Naive thymus-derived CD4-positive, alpha-beta T cell (primary cell): ENCODE results near the gene KLF11. TPM values are rescaled to one million over a fixed set of nuclear protein-coding genes. Genes with fewer than 3 reads are reported as not detected.
A peak's percentile ranks its signal among the peaks of the same experiment; 100 is the strongest.
"Not testable (repeated sequence)": the region's sequence is repeated elsewhere in the genome, so short reads cannot be mapped to it uniquely, and the experiment has no call there.

Experiments used
- ATAC-seq: fragments of 150-1000 bp; cut with Tn5 transposase; 2 replicates; pipeline ENCODE4 v1.10.0; 2021; ENCODE audit warnings: mild to moderate bottlenecking, moderate library complexity
- CTCF ChIA-PET: fragments of 350-600 bp; sonication (Branson Sonifier 250); formaldehyde crosslinking; loops from one replicate; lab custom pipeline; 2021; ENCODE audit warnings: antibody characterized with exemption; lab: Charles Lee
- POLR2A ChIA-PET: fragments of 350-600 bp; sonication (Branson Sonifier 250); formaldehyde crosslinking; loops from one replicate; lab custom pipeline; 2021; ENCODE audit warnings: antibody characterized with exemption, inconsistent platforms; lab: Charles Lee
- DNase-seq, 9 donors: peaks; one replicate each; pipeline versions ENCODE4 v3.0.0 to v3.0.0-alpha.2; 2020 to 2022; ENCODE audit warnings: mixed read lengths in 1 of 9
- H3K27ac ChIP-seq: one replicate; pipeline ENCODE4 v1.7.0; 2013; ENCODE audit warnings: mild to moderate bottlenecking, low read depth, low read length, moderate library complexity
- H3K27me3 ChIP-seq, 2 donors: one replicate each; pipeline ENCODE4 v1.7.0; 2013; ENCODE audit warnings: low read length in 2 of 2, mild to moderate bottlenecking in 2 of 2, moderate library complexity in 2 of 2; ENCODE audit not compliant: control insufficient read depth in 2 of 2, insufficient read depth in 2 of 2
- H3K36me3 ChIP-seq, 3 experiments: 1 replicate in 2 of 3; 2 replicates in 1 of 3; pipeline ENCODE4 v1.7.0; 2013; ENCODE audit warnings: low read length in 3 of 3, mild to moderate bottlenecking in 3 of 3, moderate library complexity in 1 of 3; ENCODE audit not compliant: insufficient read depth in 3 of 3, control insufficient read depth in 2 of 3
- H3K4me1 ChIP-seq, 2 donors: one replicate each; pipeline ENCODE4 v1.7.0; 2013; ENCODE audit warnings: low read length in 2 of 2, mild to moderate bottlenecking in 2 of 2, moderate library complexity in 1 of 2; ENCODE audit not compliant: control insufficient read depth in 2 of 2, insufficient read depth in 2 of 2
- H3K4me3 ChIP-seq: 2 replicates; pipeline ENCODE4 v1.7.0; 2013; ENCODE audit warnings: mild to moderate bottlenecking, low read length
- H3K9me3 ChIP-seq, 3 experiments: 1 replicate in 2 of 3; 2 replicates in 1 of 3; pipeline ENCODE4 v1.7.0; 2013; ENCODE audit warnings: low read length in 3 of 3; ENCODE audit not compliant: control insufficient read depth in 2 of 3
- H3K27ac Mint-ChIP-seq, 9 donors: one replicate each; pipeline ENCODE4 v1.8.0; 2020 to 2022; ENCODE audit warnings: mixed read lengths in 9 of 9, mild to moderate bottlenecking in 8 of 9, moderate library complexity in 5 of 9, inconsistent platforms in 2 of 9
- H3K27me3 Mint-ChIP-seq, 5 donors: one replicate each; pipeline ENCODE4 v1.8.0; 2021 to 2022; ENCODE audit warnings: mixed read lengths in 5 of 5, mild to moderate bottlenecking in 1 of 5
- H3K36me3 Mint-ChIP-seq, 5 donors: one replicate each; pipeline ENCODE4 v1.8.0; 2020 to 2022; ENCODE audit warnings: mixed read lengths in 5 of 5, mild to moderate bottlenecking in 3 of 5, inconsistent platforms in 1 of 5
- H3K4me1 Mint-ChIP-seq, 7 donors: one replicate each; pipeline ENCODE4 v1.8.0; 2020 to 2022; ENCODE audit warnings: mixed read lengths in 7 of 7, mild to moderate bottlenecking in 3 of 7, inconsistent platforms in 1 of 7
- H3K4me3 Mint-ChIP-seq, 10 donors: one replicate each; pipeline ENCODE4 v1.8.0; 2020 to 2022; ENCODE audit warnings: mild to moderate bottlenecking in 10 of 10, mixed read lengths in 10 of 10, moderate library complexity in 6 of 10, inconsistent platforms in 2 of 10
- H3K9me3 Mint-ChIP-seq, 11 donors: one replicate each; pipeline ENCODE4 v1.8.0; 2020 to 2022; ENCODE audit warnings: mixed read lengths in 11 of 11, mild to moderate bottlenecking in 4 of 11, inconsistent platforms in 1 of 11, moderate library complexity in 1 of 11
- intact Hi-C, 2 donors: fragments of 100-400 bp; cut with micrococcal nuclease; formaldehyde crosslinking; loops; one replicate each; pipeline ENCODE4 v1.15.1; 2023
- polyA plus RNA-seq, 2 donors: library from polyadenylated mRNA; unstranded; fragments of 300-500 nt; fragmentation: Illumina TruSeq; gene quantifications; one replicate each; pipeline ENCODE4 v1.2.3, GENCODE V29; 2021
- total RNA-seq, 6 experiments: library from RNA in 5 of 6; stranded (reverse) in 5 of 6; gene quantifications; 1 replicate in 5 of 6; 2 replicates in 1 of 6; pipeline ENCODE4 v1.2.3 and lab custom pipeline; 2021 to 2026

KLF11 gene
- total and polyA plus RNA-seq, 7 experiments from 2014 or later, result 1.3 to 48.6 (median 4.8) TPM

DNA sequence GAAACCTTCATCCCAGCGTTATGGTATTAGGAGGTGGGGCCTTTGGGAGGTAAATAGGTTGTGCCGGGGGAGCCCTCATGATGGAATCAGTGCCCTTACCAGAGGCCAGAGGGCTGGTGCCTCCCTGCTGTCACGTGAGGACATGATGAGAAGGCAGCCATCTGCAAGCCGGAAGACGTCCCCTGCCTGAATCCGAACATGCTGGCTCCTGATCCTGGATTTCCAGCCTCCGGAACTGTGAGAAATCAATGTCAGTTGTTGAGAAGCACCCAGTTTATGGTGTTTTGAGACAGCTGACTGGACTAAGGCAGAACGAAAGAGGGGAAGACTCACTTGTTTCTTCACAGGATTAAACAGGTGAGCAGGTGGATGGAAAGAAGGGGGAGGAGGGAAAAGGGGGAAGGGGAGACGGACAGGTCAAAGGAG, 13.0 kb upstream of the KLF11 start:
- Histone ChIP-seq H3K4me3 (no peak overlapping the region), H3K36me3 (no peaks in the 10 kb centered on the region), H3K9me3 (no peaks in the 10 kb centered on the region), H3K4me1 (peaks cover 21 to 23% of the 10 kb centered on the region in 2 donors), H3K27me3 (no peaks in the 10 kb centered on the region), H3K27ac (no peak overlapping the region)
- POLR2A ChIA-PET, result interaction anchor here (0.8 kb wide), 1 partner anchor 14 kb away, joined by 3 read pairs; no protein-coding TSS in a partner anchor
- Mint-ChIP-seq H3K9me3 (peaks cover 0 to under 1% (median 0%) of the 10 kb centered on the region in 11 donors), H3K4me3 (peak overlapping the region in 1 of 10 donors; percentile 66), H3K36me3 (no peaks in the 10 kb centered on the region), H3K27me3 (peaks cover 0 to 3% (median 0%) of the 10 kb centered on the region in 5 donors), H3K27ac (peak overlapping the region in 2 of 9 donors; percentile 74 to 86), H3K4me1 (peaks cover 19 to 33% (median 24%) of the 10 kb centered on the region in 7 donors)
- CTCF ChIA-PET, result interaction anchor here (1.4 to 2.0 kb wide), 2 partner anchors 16 to 46 kb away, joined by 3 to 11 read pairs; no protein-coding TSS in a partner anchor
- ATAC-seq (no peak), DNase-seq (no peak)
- intact Hi-C loops, result no loop called here

DNA sequence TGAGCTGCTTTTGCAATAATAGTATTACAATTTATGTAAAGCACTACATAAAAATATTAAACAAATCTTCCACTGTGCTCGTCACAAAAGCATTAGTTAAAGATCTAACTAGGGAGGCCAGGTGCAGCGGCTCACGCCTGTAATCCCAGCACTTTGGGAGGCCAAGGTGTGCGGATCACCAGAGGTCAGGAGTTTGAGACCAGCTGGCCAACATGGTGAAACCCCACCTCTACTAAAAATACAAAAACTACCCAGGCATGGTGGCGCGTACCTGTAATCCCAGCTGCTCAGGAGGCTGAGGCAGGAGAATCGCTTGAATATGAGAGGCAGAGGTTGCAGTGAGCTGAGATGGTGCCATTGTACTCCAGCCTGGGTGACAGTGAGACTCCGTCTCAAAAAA, 12.6 kb upstream of the KLF11 start:
- H3K36me3 Mint-ChIP-seq, H3K4me3 ChIP-seq, ATAC-seq, H3K9me3 ChIP-seq, DNase-seq, H3K27me3 ChIP-seq, intact Hi-C loops, H3K9me3 Mint-ChIP-seq, CTCF ChIA-PET, H3K27ac ChIP-seq, H3K27me3 Mint-ChIP-seq, H3K36me3 ChIP-seq: not testable (repeated sequence)
- Mint-ChIP-seq H3K4me1 (peaks cover 19 to 33% (median 24%) of the 10 kb centered on the region in 7 donors), H3K4me3 (peak overlapping the region in 1 of 10 donors; percentile 16), H3K27ac (peak overlapping the region in 1 of 9 donors; percentile 45)
- peaks cover 21 to 23% of the 10 kb centered on the region in 2 donors for H3K4me1 ChIP-seq
- POLR2A ChIA-PET, result interaction anchor here (0.8 kb wide), 1 partner anchor 14 kb away, joined by 3 read pairs; no protein-coding TSS in a partner anchor

DNA sequence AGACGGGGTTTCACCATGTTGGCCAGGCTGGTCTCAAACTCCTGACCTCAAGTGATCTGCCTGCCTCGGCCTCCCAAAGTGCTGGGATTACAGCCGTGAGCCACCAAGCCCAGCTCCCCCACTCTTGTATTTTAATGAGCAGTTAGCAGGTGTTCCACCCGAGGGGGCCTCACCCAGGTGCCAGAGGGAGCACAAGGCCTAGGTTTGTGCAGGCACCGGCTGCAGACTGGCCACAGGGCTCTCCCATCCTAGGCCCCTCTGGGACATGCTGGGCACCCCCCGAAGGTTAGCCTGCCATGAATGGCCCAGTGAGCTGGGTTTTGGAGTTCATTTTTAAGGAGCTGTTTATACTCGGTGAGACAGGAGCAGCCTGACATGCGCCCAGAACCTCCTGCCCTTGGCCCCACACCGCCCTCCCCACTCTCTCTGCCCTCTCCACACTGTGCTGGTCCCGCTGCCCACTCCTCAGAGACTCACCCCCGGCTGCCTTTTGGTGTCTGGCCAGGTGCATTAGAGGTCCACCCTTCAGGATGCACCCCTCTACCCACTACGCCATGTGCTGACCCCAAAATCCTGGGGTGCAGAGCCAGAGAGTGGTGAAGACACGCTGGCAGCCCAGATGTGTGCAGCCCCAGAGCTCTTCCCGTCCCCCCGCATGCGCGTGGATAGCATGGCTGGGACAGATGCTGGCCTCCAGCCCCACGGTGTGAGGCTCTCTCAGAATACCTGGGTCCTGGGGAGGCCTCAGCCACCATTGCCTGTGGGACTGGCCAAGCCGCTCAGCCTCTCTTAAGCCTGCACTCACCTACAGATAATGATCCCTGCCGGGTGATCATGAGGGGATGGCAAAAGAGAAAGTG, 11.2 kb upstream of the KLF11 start:
- H3K9me3 ChIP-seq, result no peaks in the 10 kb centered on the region
- Mint-ChIP-seq H3K27ac (no peak overlapping the region), H3K9me3 (no peaks in the 10 kb centered on the region), H3K4me1 (peaks cover 19 to 33% (median 24%) of the 10 kb centered on the region in 7 donors), H3K27me3 (peaks cover 0 to 5% (median 0%) of the 10 kb centered on the region in 5 donors), H3K4me3 (no peak overlapping the region), H3K36me3 (no peaks in the 10 kb centered on the region)
- no peaks in the 10 kb centered on the region for H3K36me3 ChIP-seq
- H3K4me3 ChIP-seq, result no peak overlapping the region
- intact Hi-C loops, result no loop called here
- no peak overlapping the region for H3K27ac ChIP-seq
- DNase-seq, result no peak
- CTCF ChIA-PET, result interaction anchor here (0.6 kb wide), 1 partner anchor 44 kb away, joined by 4 read pairs; no protein-coding TSS in a partner anchor
- ATAC-seq, result no peak
- no peaks in the 10 kb centered on the region for H3K27me3 ChIP-seq
- POLR2A ChIA-PET, result interaction anchor here (0.9 kb wide), 1 partner anchor 34 kb away, joined by 3 read pairs; no protein-coding TSS in a partner anchor
- H3K4me1 ChIP-seq, result peaks cover 21 to 23% of the 10 kb centered on the region in 2 donors

DNA sequence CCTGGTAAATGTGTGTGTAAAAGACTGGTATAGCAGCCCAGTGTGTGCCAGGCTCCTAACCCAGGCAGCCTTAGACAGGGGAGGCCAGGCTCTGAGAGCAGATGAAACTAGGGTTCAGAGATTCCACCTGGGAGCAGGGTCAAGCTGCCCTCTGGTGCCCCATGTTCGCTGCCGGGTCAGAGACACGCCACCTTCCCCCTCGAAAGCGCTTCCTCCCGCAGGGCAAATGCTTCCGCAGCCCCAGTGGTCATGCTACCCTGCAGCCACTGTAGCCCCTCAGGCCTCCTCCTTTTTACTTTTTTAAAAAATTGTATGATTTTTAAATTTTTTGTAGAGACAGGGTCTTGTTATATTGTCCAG, 10.6 kb upstream of the KLF11 start:
- no peaks in the 10 kb centered on the region for H3K9me3 Mint-ChIP-seq
- no peaks in the 10 kb centered on the region for H3K27me3 ChIP-seq
- no peaks in the 10 kb centered on the region for H3K36me3 Mint-ChIP-seq
- DNase-seq (no peak), ATAC-seq (no peak)
- H3K4me3 Mint-ChIP-seq, result no peak overlapping the region
- ChIA-PET POLR2A (no interaction called here), CTCF (interaction anchor here (0.6 kb wide), 1 partner anchor 44 kb away, joined by 4 read pairs; no protein-coding TSS in a partner anchor)
- peaks cover 0 to 5% (median 0%) of the 10 kb centered on the region in 5 donors for H3K27me3 Mint-ChIP-seq
- H3K9me3 ChIP-seq, result no peaks in the 10 kb centered on the region
- H3K27ac Mint-ChIP-seq, result no peak overlapping the region
- intact Hi-C loops, result no loop called here
- H3K36me3 ChIP-seq, result no peaks in the 10 kb centered on the region
- no peak overlapping the region for H3K27ac ChIP-seq
- H3K4me3 ChIP-seq, result no peak overlapping the region
- H3K4me1 Mint-ChIP-seq, result peaks cover 19 to 30% (median 24%) of the 10 kb centered on the region in 7 donors
- H3K4me1 ChIP-seq, result peaks cover 21 to 23% of the 10 kb centered on the region in 2 donors

DNA sequence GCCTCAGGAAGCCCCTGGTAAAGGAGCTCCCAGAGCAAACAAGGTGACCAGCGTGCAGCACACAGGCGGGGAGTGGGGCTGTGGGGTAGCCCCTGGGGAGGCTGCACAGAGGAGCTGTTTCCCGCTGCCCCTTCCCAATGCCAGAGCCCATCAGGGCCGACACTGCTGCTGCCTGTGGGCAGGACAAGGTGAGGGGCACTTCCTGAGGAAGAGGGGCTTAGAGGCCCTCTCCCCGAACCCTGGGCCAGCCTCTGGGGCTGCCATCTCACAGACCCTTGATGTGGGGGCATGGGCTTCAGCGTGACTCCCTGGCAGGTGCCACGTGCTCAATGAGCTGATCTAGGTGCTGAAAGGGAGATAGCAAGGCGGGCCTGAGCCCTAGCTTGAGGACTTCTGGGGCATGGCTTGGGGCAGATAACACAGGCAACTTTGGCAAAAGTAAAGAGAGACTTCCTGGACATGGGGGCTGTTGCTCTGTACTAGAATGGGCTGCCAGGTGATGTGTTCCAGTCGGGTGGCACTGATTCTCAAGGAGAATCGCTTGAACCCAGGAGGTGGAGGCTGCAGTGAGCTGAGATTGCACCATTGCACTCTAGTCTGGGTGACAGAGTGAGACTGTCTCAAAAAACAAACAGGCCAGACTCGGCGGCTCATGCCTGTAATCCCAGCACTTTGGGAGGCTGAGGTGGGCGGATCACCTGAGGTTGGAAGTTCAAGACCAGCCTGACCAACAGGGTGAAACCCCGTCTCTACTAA, 9.9 kb upstream of the KLF11 start:
- Histone ChIP-seq H3K9me3 (no peaks in the 10 kb centered on the region), H3K27me3 (no peaks in the 10 kb centered on the region), H3K4me3 (no peak overlapping the region), H3K27ac (no peak overlapping the region), H3K36me3 (no peaks in the 10 kb centered on the region), H3K4me1 (peaks cover 18 to 19% of the 10 kb centered on the region in 2 donors)
- intact Hi-C loops, result no loop called here
- DNase-seq (no peak), ATAC-seq (no peak)
- Mint-ChIP-seq H3K27ac (peak overlapping the region in 1 of 9 donors; percentile 62), H3K9me3 (no peaks in the 10 kb centered on the region), H3K36me3 (no peaks in the 10 kb centered on the region), H3K4me3 (no peak overlapping the region), H3K27me3 (peaks cover 0 to 5% (median 0%) of the 10 kb centered on the region in 5 donors), H3K4me1 (peaks cover 16 to 30% (median 23%) of the 10 kb centered on the region in 7 donors)
- CTCF ChIA-PET, result no interaction called here
- POLR2A ChIA-PET, result interaction anchor here (0.6 kb wide), 1 partner anchor 44 kb away, joined by 3 read pairs; no protein-coding TSS in a partner anchor

DNA sequence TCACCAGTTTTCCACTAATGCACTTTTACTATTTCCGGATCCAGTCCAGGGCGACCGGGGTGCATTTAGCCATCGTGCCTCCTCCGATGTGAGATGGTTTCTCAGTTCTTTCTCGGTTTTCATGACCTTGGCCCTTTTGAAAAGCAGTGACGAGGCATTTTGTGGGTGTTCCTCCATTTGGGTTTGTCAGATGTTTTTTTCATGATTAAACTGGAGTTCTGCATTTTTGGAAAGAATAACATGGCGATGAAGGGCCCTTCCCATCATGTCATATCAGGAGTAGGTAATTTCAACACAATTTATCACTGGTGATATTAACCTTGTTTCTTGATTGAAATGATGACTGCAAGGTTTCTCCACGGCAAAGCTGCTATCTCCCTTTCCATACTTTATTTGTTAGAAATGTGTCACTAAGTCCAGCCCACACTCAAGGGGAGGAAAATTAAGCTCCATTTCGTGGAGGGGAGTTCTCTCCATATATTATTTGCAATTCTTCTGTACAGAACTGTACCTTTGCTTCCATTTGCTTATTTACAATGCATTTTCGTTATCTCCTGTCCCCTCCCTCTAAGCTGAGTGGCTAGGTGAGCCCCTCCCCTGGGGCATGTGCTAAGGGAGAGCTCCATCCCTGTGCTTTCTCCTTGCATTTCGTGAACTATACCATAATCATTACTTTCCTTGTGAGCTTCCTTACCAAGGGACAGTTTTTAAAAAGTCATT, 8.9 kb upstream of the KLF11 start:
- Histone ChIP-seq H3K27ac (no peak overlapping the region), H3K4me3 (no peak overlapping the region), H3K27me3 (no peaks in the 10 kb centered on the region), H3K4me1 (peaks cover 7 to 8% of the 10 kb centered on the region in 2 donors), H3K9me3 (no peaks in the 10 kb centered on the region), H3K36me3 (no peaks in the 10 kb centered on the region)
- ChIA-PET CTCF (interaction anchor here (0.7 to 1.6 kb wide), 2 partner anchors 13 to 22 kb away, joined by 3 read pairs; no protein-coding TSS in a partner anchor), POLR2A (interaction anchor here (0.6 kb wide), 1 partner anchor 10 kb away, joined by 3 read pairs; no protein-coding TSS in a partner anchor)
- Mint-ChIP-seq H3K4me3 (no peak overlapping the region), H3K27me3 (peaks cover 0 to 5% (median 0%) of the 10 kb centered on the region in 5 donors), H3K36me3 (no peaks in the 10 kb centered on the region), H3K27ac (no peak overlapping the region), H3K4me1 (peaks cover 6 to 26% (median 13%) of the 10 kb centered on the region in 7 donors), H3K9me3 (no peaks in the 10 kb centered on the region)
- no peak for DNase-seq
- intact Hi-C loops, result no loop called here
- ATAC-seq, result no peak
